ENCODE data around the gene AGMAT. TPM values are rescaled to one million over a fixed set of nuclear protein-coding genes. Genes with fewer than 3 reads are reported as not detected.
A peak's percentile ranks its signal among the peaks of the same experiment; 100 is the strongest.

The AGMAT gene
- total and polyA plus RNA-seq, 5 donors = 0.07 to 0.40 (median 0.12) TPM; not detected in 2

- intact Hi-C loops (cut with DNase I) = no loop called here
- Histone ChIP-seq H3K9me3 (ENCODE audit: control insufficient read depth, low read length) (no peaks in the 10 kb centered on the region), H3K4me3 (ENCODE audit: low read length) (no peak overlapping the region), H3K27ac (ENCODE audit: low read length) (no peak overlapping the region), H3K27me3 (ENCODE audit: control insufficient read depth, insufficient read depth) (no peaks in the 10 kb centered on the region), H3K4me1 (ENCODE audit: control insufficient read depth, insufficient read depth, low read length) (no peaks in the 10 kb centered on the region)
- DNase-seq (no peak), ATAC-seq (no peak)
- WGBS = 86% methylated on average over 2 of the region's 2 CpGs
Measured at GRCh38 chr1:15557008-15557407, 27.8 kb downstream of the AGMAT start.

DNA sequence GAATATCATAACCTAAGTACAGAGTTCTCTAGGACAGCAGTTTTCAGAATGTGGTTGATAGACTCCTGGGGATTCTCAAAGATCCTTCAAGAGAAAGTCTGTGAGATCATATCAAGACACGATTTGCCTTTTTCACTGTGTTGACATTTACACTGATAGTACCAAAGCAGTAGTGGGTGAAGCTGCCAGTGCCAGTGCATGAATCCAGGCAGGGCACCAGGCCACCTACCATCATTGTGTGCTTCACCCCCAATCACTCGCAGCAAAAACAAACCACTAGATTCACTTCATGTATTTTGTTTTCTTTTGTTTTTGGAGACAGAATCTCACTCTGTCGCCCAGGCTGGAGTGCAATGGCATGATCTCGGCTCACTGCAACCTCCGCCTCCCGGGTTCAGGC, 34.3 kb downstream of the AGMAT start:
- intact Hi-C loops (cut with DNase I) = no loop called here
- ATAC-seq (no peak), DNase-seq (no peak)
- WGBS = 73% methylated on average over 6 of the region's 6 CpGs
- H3K4me1 ChIP-seq (ENCODE audit: control insufficient read depth, insufficient read depth, low read length) = no peaks in the 10 kb centered on the region
- no peak overlapping the region for H3K4me3 ChIP-seq (ENCODE audit: low read length)
- H3K9me3 ChIP-seq (ENCODE audit: control insufficient read depth, low read length) = no peaks in the 10 kb centered on the region
- H3K27ac ChIP-seq (ENCODE audit: low read length) = no peak overlapping the region
- H3K27me3 ChIP-seq (ENCODE audit: control insufficient read depth, insufficient read depth) = no peaks in the 10 kb centered on the region

DNA sequence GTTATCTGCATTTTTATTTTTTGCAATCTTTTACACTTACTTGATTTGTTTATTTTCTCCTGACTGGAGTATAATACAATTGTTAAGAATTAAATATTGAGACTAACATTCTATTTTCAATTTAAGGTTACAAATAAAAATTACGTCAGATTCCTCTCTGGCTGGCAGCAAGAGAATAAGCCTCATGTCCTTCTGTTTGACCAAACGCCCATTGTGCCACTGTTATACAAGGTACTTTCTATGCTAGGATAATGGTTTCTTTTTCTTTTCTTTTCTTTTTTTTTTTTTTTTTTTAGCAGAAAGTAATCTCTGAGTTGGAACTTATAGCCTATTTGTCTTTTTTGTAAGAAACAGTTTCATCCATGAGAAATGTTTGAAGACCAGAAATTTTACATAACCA, 38.2 kb downstream of the AGMAT start:
- 93% methylated on average over 2 of the region's 2 CpGs for WGBS
- Histone ChIP-seq H3K4me1 (ENCODE audit: control insufficient read depth, insufficient read depth, low read length) (no peaks in the 10 kb centered on the region), H3K4me3 (ENCODE audit: low read length) (no peak overlapping the region), H3K27ac (ENCODE audit: low read length) (no peak overlapping the region), H3K27me3 (ENCODE audit: control insufficient read depth, insufficient read depth) (no peaks in the 10 kb centered on the region), H3K9me3 (ENCODE audit: control insufficient read depth, low read length) (no peaks in the 10 kb centered on the region)
- intact Hi-C loops (cut with DNase I) = no loop called here
- no peak for ATAC-seq
- no peak for DNase-seq

- H3K4me1 ChIP-seq (ENCODE audit: control insufficient read depth, insufficient read depth, low read length) = no peaks in the 10 kb centered on the region
- H3K27me3 ChIP-seq (ENCODE audit: control insufficient read depth, insufficient read depth) = no peaks in the 10 kb centered on the region
- ATAC-seq (no peak), DNase-seq (no peak)
- intact Hi-C loops (cut with DNase I) = no loop called here
- no peak overlapping the region for H3K4me3 ChIP-seq (ENCODE audit: low read length)
- H3K27ac ChIP-seq (ENCODE audit: low read length) = no peak overlapping the region
- no peaks in the 10 kb centered on the region for H3K9me3 ChIP-seq (ENCODE audit: control insufficient read depth, low read length)
- WGBS = 80% methylated on average over 12 of the region's 12 CpGs
Measured at GRCh38 chr1:15543589-15544568, 41.0 kb downstream of the AGMAT start.

- DNase-seq = no peak
- no peaks in the 10 kb centered on the region for H3K9me3 ChIP-seq (ENCODE audit: control insufficient read depth, low read length)
- no peak overlapping the region for H3K27ac ChIP-seq (ENCODE audit: low read length)
- intact Hi-C loops (cut with DNase I) = no loop called here
- no peaks in the 10 kb centered on the region for H3K4me1 ChIP-seq (ENCODE audit: control insufficient read depth, insufficient read depth, low read length)
- no peak overlapping the region for H3K4me3 ChIP-seq (ENCODE audit: low read length)
- no peaks in the 10 kb centered on the region for H3K27me3 ChIP-seq (ENCODE audit: control insufficient read depth, insufficient read depth)
- ATAC-seq = no peak
- WGBS = 85% methylated on average over 5 of the region's 5 CpGs
Measured at GRCh38 chr1:15543251-15543588, 41.6 kb downstream of the AGMAT start.

DNA sequence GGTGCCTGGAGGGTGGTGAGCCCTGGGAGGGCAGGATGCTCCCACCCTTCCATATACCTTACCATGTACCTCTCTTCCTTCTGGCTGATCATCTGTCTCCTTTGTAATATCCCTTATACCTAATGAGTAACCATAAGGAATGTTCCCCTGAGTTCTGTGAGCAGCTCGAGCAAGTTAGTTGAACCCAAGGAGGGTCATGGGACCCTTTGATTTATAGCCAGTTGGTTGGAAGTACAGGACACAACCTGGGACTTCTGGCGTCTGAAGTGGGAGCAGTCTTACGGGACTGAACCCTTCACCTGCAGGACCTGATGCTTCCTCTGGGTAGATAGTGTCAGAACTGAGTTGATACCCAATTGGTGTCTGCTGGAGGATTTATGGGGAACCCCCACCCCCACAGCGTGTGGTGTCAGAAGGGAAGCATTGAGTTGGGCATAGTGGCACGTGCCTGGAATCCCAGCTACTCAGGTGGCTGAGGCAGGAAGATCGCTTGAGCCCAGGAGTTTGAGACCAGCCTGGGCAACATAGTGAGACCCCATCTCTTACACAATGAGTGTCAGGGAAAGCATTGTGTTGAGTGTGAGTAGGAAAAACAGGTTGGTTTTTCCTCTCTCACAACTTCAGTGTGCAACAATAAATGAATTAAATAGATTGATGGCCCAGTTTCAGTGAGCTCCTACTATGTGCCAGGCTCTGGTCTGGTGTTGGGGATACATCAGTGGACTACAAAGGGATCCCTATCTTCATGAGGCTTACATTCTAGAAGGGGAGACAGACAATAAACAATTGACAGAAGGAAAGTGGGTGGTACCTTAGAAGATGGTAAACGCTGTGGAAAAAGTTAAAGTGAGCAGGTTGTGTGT, 42.2 kb downstream of the AGMAT start:
- WGBS = 81% methylated on average over 7 of the region's 7 CpGs
- Histone ChIP-seq H3K9me3 (ENCODE audit: control insufficient read depth, low read length) (no peaks in the 10 kb centered on the region), H3K4me1 (ENCODE audit: control insufficient read depth, insufficient read depth, low read length) (no peaks in the 10 kb centered on the region), H3K4me3 (ENCODE audit: low read length) (no peak overlapping the region), H3K27ac (ENCODE audit: low read length) (no peak overlapping the region), H3K27me3 (ENCODE audit: control insufficient read depth, insufficient read depth) (no peaks in the 10 kb centered on the region)
- intact Hi-C loops (cut with DNase I) = no loop called here
- no peak for DNase-seq
- ATAC-seq = peak in 1 of 2 donors; percentile 14

DNA sequence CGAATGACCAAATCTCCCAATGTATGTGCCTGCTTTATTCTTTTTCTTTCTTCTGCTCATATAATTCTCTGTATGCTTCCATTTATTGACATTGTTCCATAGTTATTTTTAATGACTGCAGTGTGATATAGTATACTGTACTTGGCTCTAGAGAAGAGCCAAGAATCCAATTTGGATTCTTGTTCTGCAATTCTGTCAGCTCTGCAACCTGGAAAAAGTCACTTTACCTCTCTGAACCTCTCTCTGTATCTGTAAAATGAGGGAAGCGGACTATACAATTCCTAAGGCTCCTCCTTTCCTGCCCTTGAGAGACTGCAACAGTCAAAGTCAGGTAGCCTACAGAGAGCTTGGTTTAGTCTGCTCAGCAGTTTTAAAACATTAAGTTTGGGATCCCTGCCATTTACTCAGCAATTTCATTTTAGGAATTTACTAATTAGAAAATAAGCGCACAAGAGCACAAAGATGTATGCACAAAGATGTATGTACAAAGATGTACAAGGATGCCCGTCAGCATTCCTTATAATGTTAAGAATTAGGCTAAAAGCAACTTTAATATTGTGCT, 43.5 kb downstream of the AGMAT start:
- 97% methylated on average over 4 of the region's 4 CpGs for WGBS
- intact Hi-C loops (cut with DNase I) = no loop called here
- DNase-seq = no peak
- Histone ChIP-seq H3K4me3 (ENCODE audit: low read length) (no peak overlapping the region), H3K27me3 (ENCODE audit: control insufficient read depth, insufficient read depth) (no peaks in the 10 kb centered on the region), H3K27ac (ENCODE audit: low read length) (no peak overlapping the region), H3K4me1 (ENCODE audit: control insufficient read depth, insufficient read depth, low read length) (no peaks in the 10 kb centered on the region), H3K9me3 (ENCODE audit: control insufficient read depth, low read length) (no peaks in the 10 kb centered on the region)
- ATAC-seq = no peak

GRCh38 chr1:15540186-15540585, 44.7 kb downstream of the AGMAT start:
- Histone ChIP-seq H3K4me1 (ENCODE audit: control insufficient read depth, insufficient read depth, low read length) (no peaks in the 10 kb centered on the region), H3K9me3 (ENCODE audit: control insufficient read depth, low read length) (no peaks in the 10 kb centered on the region), H3K27ac (ENCODE audit: low read length) (no peak overlapping the region), H3K27me3 (ENCODE audit: control insufficient read depth, insufficient read depth) (no peaks in the 10 kb centered on the region), H3K4me3 (ENCODE audit: low read length) (no peak overlapping the region)
- WGBS = 92% methylated on average over 8 of the region's 8 CpGs
- DNase-seq (no peak), ATAC-seq (no peak)
- intact Hi-C loops (cut with DNase I) = no loop called here

DNA sequence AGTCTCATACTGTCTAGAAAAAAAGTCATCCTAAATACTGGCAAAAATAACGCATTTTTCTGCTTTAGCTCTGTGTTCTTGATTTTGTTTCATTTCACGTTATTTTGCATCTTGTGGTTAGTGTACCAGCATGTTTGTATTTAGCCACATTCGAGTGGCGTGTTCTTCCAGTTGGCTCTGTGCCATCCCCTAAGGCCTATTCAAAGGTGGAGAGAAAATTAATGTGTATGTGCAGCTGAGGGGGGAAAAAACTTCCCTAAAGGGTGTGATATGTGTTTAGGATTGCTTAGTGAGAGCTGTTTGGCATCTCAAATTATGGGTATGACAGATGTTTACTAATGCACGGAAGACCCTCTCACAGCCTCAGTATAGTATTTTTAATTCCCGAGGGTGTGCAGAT, 46.1 kb downstream of the AGMAT start:
- Histone ChIP-seq H3K9me3 (ENCODE audit: control insufficient read depth, low read length) (no peaks in the 10 kb centered on the region), H3K4me1 (ENCODE audit: control insufficient read depth, insufficient read depth, low read length) (no peaks in the 10 kb centered on the region), H3K4me3 (ENCODE audit: low read length) (no peak overlapping the region), H3K27me3 (ENCODE audit: control insufficient read depth, insufficient read depth) (no peaks in the 10 kb centered on the region), H3K27ac (ENCODE audit: low read length) (no peak overlapping the region)
- ATAC-seq (no peak), DNase-seq (no peak)
- WGBS = 66% methylated on average over 6 of the region's 6 CpGs
- intact Hi-C loops (cut with DNase I) = no loop called here

DNA sequence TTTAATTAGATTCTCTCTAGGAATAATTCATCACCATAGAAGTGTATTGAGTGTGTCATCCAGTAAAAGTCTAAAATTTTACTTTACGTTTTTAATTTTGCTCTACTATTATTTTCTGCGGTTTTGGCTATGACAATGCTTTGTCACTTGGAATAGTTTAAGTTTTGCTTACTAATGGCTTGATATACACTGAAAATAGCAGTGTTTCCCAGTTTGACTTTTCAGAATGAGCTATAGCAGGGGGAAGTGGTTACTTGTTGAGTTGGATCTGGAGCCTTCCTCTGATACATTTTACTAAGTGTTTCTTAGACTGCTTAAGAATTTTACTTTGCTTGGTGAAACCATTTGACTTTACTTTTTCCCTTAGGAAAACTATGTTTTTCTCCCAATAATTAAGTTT, 53.2 kb downstream of the AGMAT start:
- Histone ChIP-seq H3K27ac (ENCODE audit: low read length) (no peak overlapping the region), H3K27me3 (ENCODE audit: control insufficient read depth, insufficient read depth) (no peaks in the 10 kb centered on the region), H3K9me3 (ENCODE audit: control insufficient read depth, low read length) (no peaks in the 10 kb centered on the region), H3K4me1 (ENCODE audit: control insufficient read depth, insufficient read depth, low read length) (no peaks in the 10 kb centered on the region), H3K4me3 (ENCODE audit: low read length) (no peak overlapping the region)
- DNase-seq (no peak), ATAC-seq (no peak)
- 79% methylated on average over 2 of the region's 2 CpGs for WGBS
- intact Hi-C loops (cut with DNase I) = no loop called here

DNA sequence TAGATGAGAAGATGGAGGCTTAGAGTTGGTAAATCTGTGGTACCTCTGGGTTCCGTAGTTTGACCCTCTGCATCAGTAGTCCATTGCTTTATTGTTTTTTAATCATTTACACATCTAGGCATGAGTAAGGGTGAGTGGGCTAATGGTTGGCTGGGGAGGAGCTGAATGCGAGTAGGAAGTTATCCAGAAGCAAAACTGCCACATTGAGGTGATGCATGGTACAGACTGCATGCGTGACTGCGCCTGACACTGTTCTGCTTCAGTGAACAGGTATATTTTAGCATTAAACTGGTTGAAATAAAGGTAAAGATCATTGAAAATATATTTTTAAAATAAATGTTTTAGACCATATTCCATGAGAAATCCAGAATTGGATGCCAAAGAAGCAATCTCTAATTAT, 53.8 kb downstream of the AGMAT start:
- Histone ChIP-seq H3K27me3 (ENCODE audit: control insufficient read depth, insufficient read depth) (no peaks in the 10 kb centered on the region), H3K4me1 (ENCODE audit: control insufficient read depth, insufficient read depth, low read length) (no peaks in the 10 kb centered on the region), H3K4me3 (ENCODE audit: low read length) (no peak overlapping the region), H3K9me3 (ENCODE audit: control insufficient read depth, low read length) (no peaks in the 10 kb centered on the region), H3K27ac (ENCODE audit: low read length) (no peak overlapping the region)
- 96% methylated on average over 4 of the region's 4 CpGs for WGBS
- DNase-seq = no peak
- intact Hi-C loops (cut with DNase I) = no loop called here
- ATAC-seq = no peak
